UCSD-AML1 (cell line): ENCODE measurements around the gene CNGA4.
"Not testable (repeated sequence)": the region's sequence is repeated elsewhere in the genome, so short reads cannot be mapped to it uniquely, and the experiment has no call there.

Experiments
- DNase-seq: peaks from one replicate; lab custom pipeline; 2025; ENCODE audit not compliant: unreplicated experiment; lab: John Stamatoyannopoulos, UW

The CNGA4 gene

GRCh38 chr11:6260207-6260726 lies 21.4 kb downstream of the CNGA4 start:
- no peak for DNase-seq

- DNase-seq, result no peak
Measured at GRCh38 chr11:6263662-6264061, 24.8 kb downstream of the CNGA4 start.

GRCh38 chr11:6268820-6269219 lies 29.9 kb downstream of the CNGA4 start:
- no peak for DNase-seq

GRCh38 chr11:6269994-6270393 lies 31.1 kb downstream of the CNGA4 start:
- DNase-seq, result no peak

- DNase-seq, result no peak
Measured at GRCh38 chr11:6270584-6271246, 31.8 kb downstream of the CNGA4 start.

GRCh38 chr11:6271598-6271997 lies 32.7 kb downstream of the CNGA4 start:
- no peak for DNase-seq

- no peak for DNase-seq
Measured at GRCh38 chr11:6273188-6273587, 34.3 kb downstream of the CNGA4 start.

GRCh38 chr11:6280809-6281208 lies 41.9 kb downstream of the CNGA4 start:
- not testable (repeated sequence) for DNase-seq

- DNase-seq, result no peak
Measured at GRCh38 chr11:6283453-6284023, 44.6 kb downstream of the CNGA4 start.

- no peak for DNase-seq
Measured at GRCh38 chr11:6284250-6284649, 45.4 kb downstream of the CNGA4 start.

GRCh38 chr11:6285019-6285418 lies 46.1 kb downstream of the CNGA4 start:
- DNase-seq, result no peak
